Natural killer cell treated with Interleukin-12 subunit alpha and Interleukin-12 subunit beta and Interleukin-15 and Interleukin-18, amount 100 ng/mL, for 72 hours (primary cell): Measurements from ENCODE around the gene AKR1C3. TPM values are rescaled to one million over a fixed set of nuclear protein-coding genes. Genes with fewer than 3 reads are reported as not detected.
"Not testable (repeated sequence)": the region's sequence is repeated elsewhere in the genome, so short reads cannot be mapped to it uniquely, and the experiment has no call there.

Source experiments
- ATAC-seq, 2 donors: fragments of 150-1000 bp; cut with Tn5 transposase in 1 of 2; sonication (Bioruptor Pico), chemical (Tn5 transposase) in 1 of 2; 2 replicates each; pipeline ENCODE4 v1.10.0; 2021
- DNase-seq: peaks from one replicate; pipeline ENCODE4 v3.0.0; 2022; ENCODE audit warnings: low spot score
- H3K27ac Mint-ChIP-seq, 2 donors: 1 replicate in 1 of 2; 2 replicates in 1 of 2; pipeline ENCODE4 v1.8.0; 2022; ENCODE audit warnings: mixed read lengths in 2 of 2, mild to moderate bottlenecking in 1 of 2, moderate library complexity in 1 of 2
- H3K27me3 Mint-ChIP-seq, 2 donors: 1 replicate in 1 of 2; 2 replicates in 1 of 2; pipeline ENCODE4 v1.8.0; 2022; ENCODE audit warnings: mixed read lengths in 2 of 2
- H3K36me3 Mint-ChIP-seq: one replicate; pipeline ENCODE4 v1.8.0; 2022; ENCODE audit warnings: mixed read lengths
- H3K4me1 Mint-ChIP-seq, 2 donors: 1 replicate in 1 of 2; 2 replicates in 1 of 2; pipeline ENCODE4 v1.8.0; 2022; ENCODE audit warnings: low read depth in 2 of 2, mixed read lengths in 2 of 2, mild to moderate bottlenecking in 1 of 2
- H3K4me3 Mint-ChIP-seq: one replicate; pipeline ENCODE4 v1.8.0; 2022; ENCODE audit warnings: mixed read lengths
- H3K9me3 Mint-ChIP-seq: 2 replicates; pipeline ENCODE4 v1.8.0; 2022; ENCODE audit warnings: mixed read lengths
- total RNA-seq, 2 donors: library from RNA; stranded (reverse); gene quantifications; one replicate each; pipeline ENCODE4 v1.2.3, GENCODE V29; 2022

Gene AKR1C3
- total RNA-seq, 2 donors from 2014 or later, result 3.8 to 37.0 TPM

DNA sequence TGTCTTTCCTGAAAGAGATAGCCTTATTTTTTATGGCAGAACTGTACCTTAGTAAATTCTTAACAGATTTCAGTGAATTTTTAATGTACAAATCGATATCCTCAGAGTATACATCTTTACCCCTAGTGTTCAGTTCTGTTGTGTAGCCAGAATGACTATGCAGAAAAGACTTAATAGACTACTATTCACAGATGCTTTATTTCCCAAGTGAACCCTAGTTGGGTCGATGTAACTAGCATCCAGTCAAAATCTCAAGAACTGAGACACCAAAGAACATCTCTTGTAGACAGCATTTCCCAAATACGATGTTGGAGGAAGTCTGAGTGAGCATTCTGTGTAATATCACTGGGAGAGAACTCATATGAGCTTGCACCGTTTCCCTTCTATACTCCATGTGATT lies 1.5 kb downstream of the AKR1C3 start:
- peak overlapping the region; percentile 85 for H3K4me3 Mint-ChIP-seq
- no peak for DNase-seq
- ATAC-seq, result no peak
- no peaks in the 10 kb centered on the region for H3K27me3 Mint-ChIP-seq
- peak overlapping the region; percentile 54 to 92 for H3K27ac Mint-ChIP-seq
- no peaks in the 10 kb centered on the region for H3K9me3 Mint-ChIP-seq
- H3K4me1 Mint-ChIP-seq, result peaks cover 10 to 22% of the 10 kb centered on the region in 2 donors
- peaks cover 6% of the 10 kb centered on the region for H3K36me3 Mint-ChIP-seq

DNA sequence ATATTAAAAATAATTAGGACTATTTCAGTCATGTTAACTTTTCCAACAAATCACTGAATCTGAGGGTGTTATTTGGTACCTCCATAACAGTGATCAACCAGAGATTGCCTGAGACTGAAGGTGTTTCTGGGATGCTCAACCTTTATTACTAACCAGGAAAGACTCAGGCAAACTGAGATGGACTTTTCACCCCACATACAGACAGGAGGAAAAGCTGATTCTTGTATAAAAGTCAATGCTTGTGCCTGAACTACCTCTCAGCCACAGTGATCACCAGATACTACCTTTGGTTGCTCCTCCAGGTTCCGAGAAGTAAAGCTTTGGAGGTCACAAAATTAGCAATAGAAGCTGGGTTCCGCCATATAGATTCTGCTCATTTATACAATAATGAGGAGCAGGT lies 1.9 kb downstream of the AKR1C3 start:
- Mint-ChIP-seq H3K4me3 (peak overlapping the region; percentile 85), H3K27me3 (no peaks in the 10 kb centered on the region), H3K27ac (peak overlapping the region in 1 of 2 donors; percentile 92), H3K9me3 (no peaks in the 10 kb centered on the region), H3K36me3 (peaks cover 6% of the 10 kb centered on the region), H3K4me1 (peaks cover 10 to 22% of the 10 kb centered on the region in 2 donors)
- ATAC-seq, result no peak
- DNase-seq, result no peak

- not testable (repeated sequence) for H3K27me3 Mint-ChIP-seq, H3K36me3 Mint-ChIP-seq, H3K9me3 Mint-ChIP-seq, DNase-seq, ATAC-seq, H3K4me3 Mint-ChIP-seq, H3K27ac Mint-ChIP-seq
- peaks cover 11 to 29% of the 10 kb centered on the region in 2 donors for H3K4me1 Mint-ChIP-seq
Observed at GRCh38 chr10:5102479-5102878, 8.3 kb downstream of the AKR1C3 start.

DNA sequence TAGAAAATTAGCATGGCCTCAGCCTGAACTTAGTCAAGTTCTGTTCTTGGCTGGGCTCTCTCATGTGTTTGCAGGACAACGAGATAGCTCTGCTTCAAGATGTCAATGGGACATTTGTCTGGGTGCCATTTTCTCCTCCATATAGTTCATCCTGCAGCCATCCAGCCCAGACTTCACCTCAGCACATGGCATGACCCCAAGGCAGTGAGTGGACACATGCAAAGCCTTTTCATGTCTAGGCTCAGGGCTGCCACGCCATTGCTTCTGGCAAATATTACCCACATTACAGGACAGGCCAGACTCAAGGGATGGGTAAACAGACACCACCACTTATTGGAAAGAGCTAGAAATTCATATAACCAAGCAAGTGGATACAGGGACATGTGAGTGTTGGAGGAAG lies 9.3 kb downstream of the AKR1C3 start:
- no peak overlapping the region for H3K27ac Mint-ChIP-seq
- ATAC-seq (no peak), DNase-seq (no peak)
- no peaks in the 10 kb centered on the region for H3K9me3 Mint-ChIP-seq
- no peaks in the 10 kb centered on the region for H3K27me3 Mint-ChIP-seq
- H3K4me1 Mint-ChIP-seq, result peaks cover 11 to 28% of the 10 kb centered on the region in 2 donors
- peaks cover 11% of the 10 kb centered on the region for H3K36me3 Mint-ChIP-seq
- no peak overlapping the region for H3K4me3 Mint-ChIP-seq

DNA sequence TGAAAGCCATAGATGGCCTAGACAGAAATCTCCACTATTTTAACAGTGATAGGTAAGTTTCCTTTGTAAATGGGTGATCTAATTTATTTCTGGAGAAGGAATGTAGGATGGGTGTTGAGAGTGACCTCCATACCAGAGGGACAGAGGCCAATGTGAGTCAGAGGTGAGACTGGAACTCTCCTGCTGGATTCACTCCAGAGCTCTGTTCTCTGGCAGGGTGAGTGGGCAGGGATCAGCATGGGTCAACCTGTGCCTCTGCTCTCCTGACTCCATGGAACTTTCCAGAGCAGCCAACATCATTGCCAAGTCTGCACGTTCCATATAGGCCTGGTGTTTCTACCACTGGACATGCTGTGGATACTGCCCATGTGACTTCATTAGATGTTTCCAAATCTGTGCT lies 11.4 kb downstream of the AKR1C3 start:
- no peaks in the 10 kb centered on the region for H3K9me3 Mint-ChIP-seq
- no peak for ATAC-seq
- no peak overlapping the region for H3K4me3 Mint-ChIP-seq

DNA sequence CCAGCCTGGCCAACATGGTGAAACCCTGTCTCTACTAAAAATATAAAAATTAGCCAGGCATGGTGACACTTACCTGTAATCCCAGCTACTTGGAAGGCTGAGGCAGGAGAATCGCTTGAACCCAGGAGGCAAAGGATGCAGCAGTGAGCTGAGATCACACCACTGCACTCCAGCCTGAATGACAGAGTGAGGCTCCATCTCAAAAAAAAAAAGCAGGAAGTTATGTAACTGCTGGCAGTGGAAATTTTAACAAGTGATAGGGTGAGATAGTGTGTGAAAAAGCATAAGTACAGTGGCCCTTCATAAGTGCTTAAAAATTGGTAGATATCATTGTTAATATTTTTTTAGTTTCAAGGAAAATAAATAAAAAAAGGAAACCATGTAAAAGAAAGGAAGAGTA lies 12.3 kb downstream of the AKR1C3 start:
- H3K4me3 Mint-ChIP-seq, result no peak overlapping the region

More for the DNA sequence above, 11.4 kb downstream of the AKR1C3 start:
- DNase-seq, result no peak
- Mint-ChIP-seq H3K27me3 (no peaks in the 10 kb centered on the region), H3K36me3 (peaks cover 11% of the 10 kb centered on the region), H3K27ac (peak overlapping the region in 1 of 2 donors; percentile 78), H3K4me1 (peaks cover 7 to 23% of the 10 kb centered on the region in 2 donors)

DNA sequence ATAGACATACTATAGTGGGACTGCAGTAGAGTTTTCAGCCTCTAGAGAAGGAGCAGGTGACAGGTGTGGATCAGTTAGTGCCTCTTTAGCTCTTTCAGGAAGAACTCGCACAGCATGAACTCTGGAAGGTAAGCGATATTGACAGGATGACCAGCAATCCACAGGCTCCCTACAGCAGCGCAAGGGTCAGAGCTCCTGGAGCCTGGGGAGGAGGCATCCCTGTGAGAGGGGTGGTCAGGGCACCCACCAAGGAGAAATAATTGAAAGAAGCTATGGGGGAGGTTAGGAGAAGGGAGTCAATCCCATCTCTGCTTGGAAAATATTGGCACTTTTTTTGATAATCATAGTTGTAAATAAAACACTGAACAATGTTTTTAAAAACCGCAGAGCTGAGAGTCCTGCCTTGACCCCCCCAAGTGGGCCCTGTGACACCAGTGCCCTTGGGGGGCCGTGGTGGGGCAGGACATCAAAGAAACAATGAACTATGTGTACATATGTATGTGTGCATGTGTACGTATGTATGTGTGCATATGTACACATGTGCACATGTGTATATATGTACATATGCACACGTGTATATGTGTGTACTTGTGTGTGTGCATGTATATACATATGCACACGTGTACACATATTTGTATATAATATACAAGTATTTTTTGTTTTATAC lies 13.8 kb downstream of the AKR1C3 start:
- Mint-ChIP-seq H3K4me3 (no peak overlapping the region), H3K9me3 (no peaks in the 10 kb centered on the region), H3K36me3 (peaks cover 14% of the 10 kb centered on the region), H3K4me1 (peaks cover 7 to 22% of the 10 kb centered on the region in 2 donors), H3K27me3 (no peaks in the 10 kb centered on the region), H3K27ac (peak overlapping the region in 1 of 2 donors; percentile 0)
- DNase-seq (no peak), ATAC-seq (no peak)

More for the DNA sequence above, 12.3 kb downstream of the AKR1C3 start:
- peak overlapping the region in 1 of 2 donors; percentile 78 for H3K27ac Mint-ChIP-seq
- peaks cover 7 to 23% of the 10 kb centered on the region in 2 donors for H3K4me1 Mint-ChIP-seq
- DNase-seq (no peak), ATAC-seq (peak in 1 of 2 donors; percentile 61)
- H3K36me3 Mint-ChIP-seq, result peaks cover 14% of the 10 kb centered on the region
- no peaks in the 10 kb centered on the region for H3K27me3 Mint-ChIP-seq
- H3K9me3 Mint-ChIP-seq, result no peaks in the 10 kb centered on the region

DNA sequence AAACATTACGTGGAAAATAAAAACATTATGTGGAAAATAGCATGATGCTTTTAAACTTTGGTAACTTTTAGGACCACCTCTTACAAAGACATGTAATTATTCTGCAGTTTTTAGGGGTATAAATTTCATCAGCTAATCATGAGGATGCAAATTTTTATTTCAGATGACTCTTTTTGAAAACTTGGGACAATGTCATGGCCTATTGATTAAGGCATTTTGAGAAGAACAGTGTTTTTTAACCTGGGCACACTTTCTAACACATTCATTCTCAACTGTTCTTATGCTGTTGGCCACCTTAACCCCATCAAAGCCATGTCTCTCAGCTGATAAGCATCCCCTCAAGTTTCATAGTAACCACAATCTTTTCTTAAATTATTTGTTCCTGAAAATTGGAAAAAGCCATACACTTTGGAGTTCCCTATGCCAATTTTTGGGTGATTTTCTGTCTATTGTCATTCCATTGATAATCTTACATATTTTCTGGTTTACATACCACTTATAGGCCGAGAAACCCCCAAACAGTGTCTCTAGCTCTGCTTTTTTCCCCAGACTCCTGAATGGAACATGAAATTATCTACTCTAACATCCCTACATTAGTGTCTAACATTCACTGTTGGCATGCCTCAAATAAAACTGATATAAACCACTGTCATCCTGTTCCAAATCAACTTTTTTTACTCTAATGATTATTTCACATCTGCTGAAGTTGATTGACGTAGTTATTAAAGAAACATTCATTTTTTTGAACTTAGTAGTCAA lies 14.6 kb downstream of the AKR1C3 start:
- ATAC-seq (no peak), DNase-seq (no peak)
- Mint-ChIP-seq H3K36me3 (peaks cover 14% of the 10 kb centered on the region), H3K4me3 (no peak overlapping the region), H3K9me3 (no peaks in the 10 kb centered on the region), H3K4me1 (peaks cover 7 to 17% of the 10 kb centered on the region in 2 donors), H3K27ac (no peak overlapping the region), H3K27me3 (no peaks in the 10 kb centered on the region)

- H3K4me3 Mint-ChIP-seq, H3K27me3 Mint-ChIP-seq, H3K9me3 Mint-ChIP-seq, ATAC-seq, H3K27ac Mint-ChIP-seq, DNase-seq: not testable (repeated sequence)
- Mint-ChIP-seq H3K4me1 (peaks cover 7 to 15% of the 10 kb centered on the region in 2 donors), H3K36me3 (peaks cover 14% of the 10 kb centered on the region)
Observed at GRCh38 chr10:5109861-5110260, 15.6 kb downstream of the AKR1C3 start.

GRCh38 chr10:5116621-5117020 lies 22.4 kb downstream of the AKR1C3 start:
- DNase-seq, result no peak
- H3K9me3 Mint-ChIP-seq, result no peaks in the 10 kb centered on the region
- no peak overlapping the region for H3K27ac Mint-ChIP-seq
- no peak for ATAC-seq
- peaks cover 5% of the 10 kb centered on the region for H3K36me3 Mint-ChIP-seq
- no peaks in the 10 kb centered on the region for H3K27me3 Mint-ChIP-seq
- H3K4me3 Mint-ChIP-seq, result no peak overlapping the region
- no peaks in the 10 kb centered on the region for H3K4me1 Mint-ChIP-seq

- Mint-ChIP-seq H3K36me3 (peaks cover 5% of the 10 kb centered on the region), H3K27ac (no peak overlapping the region), H3K4me1 (no peaks in the 10 kb centered on the region), H3K9me3 (no peaks in the 10 kb centered on the region), H3K27me3 (no peaks in the 10 kb centered on the region), H3K4me3 (no peak overlapping the region)
- ATAC-seq (no peak), DNase-seq (no peak)
Observed at GRCh38 chr10:5117026-5117425, 22.8 kb downstream of the AKR1C3 start.

DNA sequence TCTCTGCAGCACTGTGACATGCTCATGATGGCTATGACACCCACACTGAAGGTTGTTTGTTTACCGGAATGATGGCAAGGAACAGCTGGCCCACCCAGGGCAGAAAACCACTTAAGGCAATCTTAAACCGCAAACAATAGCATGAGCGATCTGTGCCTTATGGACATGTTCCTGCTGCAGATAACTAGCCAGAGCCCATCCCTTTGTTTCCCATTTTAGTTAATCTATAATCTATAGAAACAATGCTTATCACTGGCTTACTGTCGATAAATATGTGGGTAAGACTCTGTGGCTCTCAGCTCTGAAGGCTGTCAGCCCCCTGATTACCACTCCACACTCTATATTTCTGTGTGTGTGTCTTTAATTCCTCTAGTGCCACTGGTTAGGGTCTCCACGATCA lies 25.8 kb downstream of the AKR1C3 start:
- not testable (repeated sequence) for H3K4me3 Mint-ChIP-seq, H3K27me3 Mint-ChIP-seq, ATAC-seq, H3K27ac Mint-ChIP-seq, H3K9me3 Mint-ChIP-seq, H3K36me3 Mint-ChIP-seq, DNase-seq, H3K4me1 Mint-ChIP-seq

GRCh38 chr10:5123886-5124285 lies 29.7 kb downstream of the AKR1C3 start:
- ATAC-seq (no peak), DNase-seq (no peak)
- Mint-ChIP-seq H3K4me1 (peaks cover 0 to 2% of the 10 kb centered on the region in 2 donors), H3K27ac (no peak overlapping the region), H3K36me3 (peaks cover 22% of the 10 kb centered on the region), H3K9me3 (peaks cover 7% of the 10 kb centered on the region), H3K4me3 (no peak overlapping the region), H3K27me3 (peaks cover 0 to 2% of the 10 kb centered on the region in 2 donors)

GRCh38 chr10:5125315-5126044 lies 31.3 kb downstream of the AKR1C3 start:
- Mint-ChIP-seq H3K36me3 (peaks cover 27% of the 10 kb centered on the region), H3K27me3 (peaks cover 0 to 5% of the 10 kb centered on the region in 2 donors), H3K9me3 (peaks cover 7% of the 10 kb centered on the region), H3K27ac (no peak overlapping the region), H3K4me1 (peaks cover 0 to 5% of the 10 kb centered on the region in 2 donors), H3K4me3 (no peak overlapping the region)
- DNase-seq (no peak), ATAC-seq (no peak)
